Pancreas (tissue), 10 donors: Measurements from ENCODE around the gene TCERG1L. TPM values are rescaled to one million over a fixed set of nuclear protein-coding genes. Genes with fewer than 3 reads are reported as not detected.
A peak's percentile ranks its signal among the peaks of the same experiment; 100 is the strongest.

ENCODE experiments used
- ATAC-seq, 4 donors: fragments of 200-7000 bp; cut with Tn5 transposase; one replicate each; pipeline versions ENCODE4 v1.8.0 to v1.9.1; 2020; ENCODE audit warnings: mild to moderate bottlenecking in 4 of 4, moderate library complexity in 4 of 4
- DNase-seq, 6 donors: peaks; one replicate each; pipeline ENCODE4 v3.0.0-alpha.2; 2020
- FAIRE-seq: peaks from 2 replicates; lab custom pipeline; 2012; peaks lifted over from hg19 to GRCh38; lab: Jason Lieb, UNC
- H3K27ac ChIP-seq, 4 donors: fragments of 200-600 bp; sonication (generic); 1 replicate in 3 of 4; 2 replicates in 1 of 4; pipeline versions ENCODE4 v1.5.0 to v1.8.0; 2020
- H3K27me3 ChIP-seq, 4 donors: fragments of 200-600 bp; one replicate each; pipeline ENCODE4 v1.8.0; 2021
- H3K36me3 ChIP-seq, 3 donors: fragments of 200-600 bp; sonication (generic) in 1 of 3; one replicate each; pipeline versions ENCODE4 v1.5.0 to v1.8.0; 2020 to 2021
- H3K4me1 ChIP-seq, 3 donors: fragments of 200-600 bp; one replicate each; pipeline ENCODE4 v1.8.0; 2021
- H3K4me3 ChIP-seq, 4 donors: fragments of 200-600 bp; sonication (generic) in 2 of 4; one replicate each; pipeline versions ENCODE4 v1.5.0 to v1.8.0; 2020 to 2021
- H3K9me3 ChIP-seq, 4 donors: fragments of 200-600 bp; one replicate each; pipeline ENCODE4 v1.8.0; 2021
- CTCF ChIP-seq, 4 donors: fragments of 200-600 bp; sonication (generic) in 3 of 4; IDR thresholded peaks; one replicate each; pipeline versions ENCODE4 v1.5.0 to v1.8.0; 2021; ENCODE audit warnings: antibody characterized with exemption in 4 of 4
- WGBS, 2 donors: extraction: QIAGEN DNeasy Blood & Tissue Kit; methylation state at CpG; one replicate each; pipeline ENCODE4 v1.1.7; 2013; 5-methylcytosine and 5-hydroxymethylcytosine counted together
- intact Hi-C, 3 donors: fragments of 100-400 bp; cut with DNase I; formaldehyde crosslinking; loops; one replicate each; pipeline versions ENCODE4 v1.11.1 to v1.14.2; 2022
- polyA plus RNA-seq, 2 donors: library from polyadenylated mRNA; stranded (reverse); fragments of 200-250 nt; gene quantifications; one replicate each; pipeline ENCODE4 v1.2.3, GENCODE V29; 2013
- total RNA-seq, 6 donors: library from RNA; stranded (reverse); fragmentation: NEBNext Ultra II Directional in 4 of 6; extraction: Animal tissue kit (Norgen Biotek cat#: 25700) in 4 of 6; gene quantifications; one replicate each; pipeline versions ENCODE4 v1.2.1 to v1.2.4, GENCODE V29; 2021 to 2023
- donor health status: healthy with polysubstance abuse.
- donor health status: DM: no; HTN: no; CAD: no; lungs with moderate emphysema.
- donor health status: DM: no; HTN: no; CAD: no.
- donor health status: control.
- donor health status: control.
- donor health status: Bipolar disorder and iron deficiency.
- donor health status: DM: yes; HTN: yes; CAD: no.
- donor health status: DM: no; HTN: no; CAD: no.
- donor health status: DM: no; HTN: no; CAD: no.
- donor health status: DM: yes; HTN: yes; CAD: no.

Gene TCERG1L
- total and polyA plus RNA-seq, 8 donors, result 0.09 to 1.9 (median 0.40) TPM

GRCh38 chr10:131174651-131175540, 136.6 kb downstream of the TCERG1L start:
- DNase-seq, result peak in 1 of 6 donors; percentile 44
- no peak for TF ChIP-seq CTCF (IDR thresholded peaks at IDR 0.05)
- no peak for FAIRE-seq
- no peak for ATAC-seq
- no peaks in the 10 kb centered on the region for H3K9me3 ChIP-seq
- no peaks in the 10 kb centered on the region for H3K36me3 ChIP-seq
- WGBS, 2 donors, result 77 to 78% methylated on average over 15 of the region's 15 CpGs
- intact Hi-C loops, result no loop called here
- peaks cover 0 to 7% (median 0%) of the 10 kb centered on the region in 3 donors for H3K4me1 ChIP-seq
- no peak overlapping the region for H3K27ac ChIP-seq
- no peak overlapping the region for H3K4me3 ChIP-seq
- H3K27me3 ChIP-seq, result no peaks in the 10 kb centered on the region

- DNase-seq (peak in 1 of 6 donors; percentile 46), ATAC-seq (no peak), FAIRE-seq (no peak)
- no peak for TF ChIP-seq CTCF (IDR thresholded peaks at IDR 0.05)
- H3K4me3 ChIP-seq, result no peak overlapping the region
- H3K27me3 ChIP-seq, result no peaks in the 10 kb centered on the region
- intact Hi-C loops, result no loop called here
- H3K4me1 ChIP-seq, result peaks cover 0 to under 1% (median 0%) of the 10 kb centered on the region in 3 donors
- H3K9me3 ChIP-seq, result no peaks in the 10 kb centered on the region
- H3K36me3 ChIP-seq, result no peaks in the 10 kb centered on the region
- H3K27ac ChIP-seq, result no peak overlapping the region
- WGBS, 2 donors, result 66 to 83% methylated on average over 13 of the region's 13 CpGs
Observed at GRCh38 chr10:131174211-131174565, 137.3 kb downstream of the TCERG1L start.

- H3K4me1 ChIP-seq, result no peaks in the 10 kb centered on the region
- intact Hi-C loops, result no loop called here
- DNase-seq (peak in 1 of 6 donors; percentile 25), FAIRE-seq (no peak), ATAC-seq (no peak)
- no peak overlapping the region for H3K4me3 ChIP-seq
- WGBS, 2 donors, result 81 to 86% methylated on average over 12 of the region's 12 CpGs
- no peaks in the 10 kb centered on the region for H3K9me3 ChIP-seq
- no peaks in the 10 kb centered on the region for H3K36me3 ChIP-seq
- no peaks in the 10 kb centered on the region for H3K27me3 ChIP-seq
- H3K27ac ChIP-seq, result no peak overlapping the region
- no peak for TF ChIP-seq CTCF (IDR thresholded peaks at IDR 0.05)
Observed at GRCh38 chr10:131173484-131174210, 137.9 kb downstream of the TCERG1L start.

GRCh38 chr10:131172433-131172832, 139.1 kb downstream of the TCERG1L start:
- DNase-seq (peak in 1 of 6 donors; percentile 32), FAIRE-seq (no peak), ATAC-seq (no peak)
- Histone ChIP-seq H3K27ac (no peak overlapping the region), H3K4me3 (no peak overlapping the region), H3K9me3 (no peaks in the 10 kb centered on the region), H3K4me1 (no peaks in the 10 kb centered on the region), H3K36me3 (no peaks in the 10 kb centered on the region), H3K27me3 (no peaks in the 10 kb centered on the region)
- intact Hi-C loops, result no loop called here
- no peak for TF ChIP-seq CTCF (IDR thresholded peaks at IDR 0.05)
- 87 to 94% methylated on average over 14 of the region's 14 CpGs for WGBS, 2 donors
